ENCODE results near the gene KMO.

DNA sequence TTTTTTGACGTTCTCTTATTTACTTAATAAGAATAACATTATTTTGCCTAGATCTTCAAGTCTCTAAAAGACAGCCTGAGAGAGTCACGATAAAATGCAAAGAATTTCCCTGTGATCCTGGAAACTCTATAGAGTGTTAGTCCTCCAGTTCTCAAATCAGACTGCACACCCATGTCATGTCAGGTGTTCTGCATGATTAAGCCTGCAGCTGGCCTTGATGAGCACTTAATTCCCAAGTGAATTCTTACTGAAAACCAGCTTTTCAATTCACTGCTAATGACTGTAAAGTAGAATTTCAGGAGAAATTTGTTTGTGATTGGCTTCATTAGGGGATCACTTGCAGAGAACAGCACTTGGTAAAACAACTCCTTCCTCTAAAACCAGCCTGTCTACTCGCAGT is 66.1 kb downstream of the KMO start:
- TF ChIP-seq, protein P1, sequence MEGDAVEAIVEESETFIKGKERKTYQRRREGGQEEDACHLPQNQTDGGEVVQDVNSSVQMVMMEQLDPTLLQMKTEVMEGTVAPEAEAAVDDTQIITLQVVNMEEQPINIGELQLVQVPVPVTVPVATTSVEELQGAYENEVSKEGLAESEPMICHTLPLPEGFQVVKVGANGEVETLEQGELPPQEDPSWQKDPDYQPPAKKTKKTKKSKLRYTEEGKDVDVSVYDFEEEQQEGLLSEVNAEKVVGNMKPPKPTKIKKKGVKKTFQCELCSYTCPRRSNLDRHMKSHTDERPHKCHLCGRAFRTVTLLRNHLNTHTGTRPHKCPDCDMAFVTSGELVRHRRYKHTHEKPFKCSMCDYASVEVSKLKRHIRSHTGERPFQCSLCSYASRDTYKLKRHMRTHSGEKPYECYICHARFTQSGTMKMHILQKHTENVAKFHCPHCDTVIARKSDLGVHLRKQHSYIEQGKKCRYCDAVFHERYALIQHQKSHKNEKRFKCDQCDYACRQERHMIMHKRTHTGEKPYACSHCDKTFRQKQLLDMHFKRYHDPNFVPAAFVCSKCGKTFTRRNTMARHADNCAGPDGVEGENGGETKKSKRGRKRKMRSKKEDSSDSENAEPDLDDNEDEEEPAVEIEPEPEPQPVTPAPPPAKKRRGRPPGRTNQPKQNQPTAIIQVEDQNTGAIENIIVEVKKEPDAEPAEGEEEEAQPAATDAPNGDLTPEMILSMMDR (conservative IDR thresholded peaks at IDR 0.05; ENCODE audit: low read length): no peak
- no peak for TF ChIP-seq EZH2phosphoT487 (IDR thresholded peaks at IDR 0.05; ENCODE audit: borderline replicate concordance)
